ENCODE results near the gene POLR1A. TPM values are rescaled to one million over a fixed set of nuclear protein-coding genes. Genes with fewer than 3 reads are reported as not detected.

Gene POLR1A
- total RNA-seq, 6 donors from 2014 or later, result 12.0 to 25.8 (median 22.1) TPM

GRCh38 chr2:86023366-86023712 is 82.3 kb downstream of the POLR1A start:
- WGBS, 2 donors, result 80 to 97% methylated on average over 2 of the region's 2 CpGs
- H3K4me1 ChIP-seq, result peaks cover 0 to 10% (median 2%) of the 10 kb centered on the region in 4 donors
- H3K27ac ChIP-seq, result no peak overlapping the region
- no peaks in the 10 kb centered on the region for H3K9me3 ChIP-seq
- peaks cover 0 to 27% (median 23%) of the 10 kb centered on the region in 4 donors for H3K36me3 ChIP-seq
- ATAC-seq (ENCODE audit: low FRiP score in 2 of 2) (no peak), DNase-seq (no peak)
- H3K4me3 ChIP-seq, result no peak overlapping the region
- H3K27me3 ChIP-seq, result no peaks in the 10 kb centered on the region
- TF ChIP-seq, protein P1, sequence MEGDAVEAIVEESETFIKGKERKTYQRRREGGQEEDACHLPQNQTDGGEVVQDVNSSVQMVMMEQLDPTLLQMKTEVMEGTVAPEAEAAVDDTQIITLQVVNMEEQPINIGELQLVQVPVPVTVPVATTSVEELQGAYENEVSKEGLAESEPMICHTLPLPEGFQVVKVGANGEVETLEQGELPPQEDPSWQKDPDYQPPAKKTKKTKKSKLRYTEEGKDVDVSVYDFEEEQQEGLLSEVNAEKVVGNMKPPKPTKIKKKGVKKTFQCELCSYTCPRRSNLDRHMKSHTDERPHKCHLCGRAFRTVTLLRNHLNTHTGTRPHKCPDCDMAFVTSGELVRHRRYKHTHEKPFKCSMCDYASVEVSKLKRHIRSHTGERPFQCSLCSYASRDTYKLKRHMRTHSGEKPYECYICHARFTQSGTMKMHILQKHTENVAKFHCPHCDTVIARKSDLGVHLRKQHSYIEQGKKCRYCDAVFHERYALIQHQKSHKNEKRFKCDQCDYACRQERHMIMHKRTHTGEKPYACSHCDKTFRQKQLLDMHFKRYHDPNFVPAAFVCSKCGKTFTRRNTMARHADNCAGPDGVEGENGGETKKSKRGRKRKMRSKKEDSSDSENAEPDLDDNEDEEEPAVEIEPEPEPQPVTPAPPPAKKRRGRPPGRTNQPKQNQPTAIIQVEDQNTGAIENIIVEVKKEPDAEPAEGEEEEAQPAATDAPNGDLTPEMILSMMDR (IDR thresholded peaks at IDR 0.05), result no peak
- TF ChIP-seq POLR2AphosphoS5 (IDR thresholded peaks at IDR 0.05), result no peak
- no peak for TF ChIP-seq EP300 (IDR thresholded peaks at IDR 0.05)
- no peak for TF ChIP-seq POLR2A (IDR thresholded peaks at IDR 0.05)

GRCh38 chr2:86022661-86023365 is 82.9 kb downstream of the POLR1A start:
- no peak overlapping the region for H3K4me3 ChIP-seq
- peaks cover 0 to 22% (median 18%) of the 10 kb centered on the region in 4 donors for H3K36me3 ChIP-seq
- WGBS, 2 donors, result 90 to 92% methylated on average over 12 to 13 of the region's 13 CpGs
- TF ChIP-seq POLR2A (IDR thresholded peaks at IDR 0.05) (no peak), POLR2AphosphoS5 (IDR thresholded peaks at IDR 0.05) (no peak), EP300 (IDR thresholded peaks at IDR 0.05) (no peak)
- TF ChIP-seq, protein P1 (IDR thresholded peaks at IDR 0.05), result no peak
- ATAC-seq (ENCODE audit: low FRiP score in 2 of 2) (no peak), DNase-seq (no peak)
- no peaks in the 10 kb centered on the region for H3K27me3 ChIP-seq
- no peak overlapping the region for H3K27ac ChIP-seq
- no peaks in the 10 kb centered on the region for H3K9me3 ChIP-seq
- H3K4me1 ChIP-seq, result peaks cover 3 to 13% (median 6%) of the 10 kb centered on the region in 4 donors

- Histone ChIP-seq H3K27me3 (no peaks in the 10 kb centered on the region), H3K4me1 (peaks cover 5 to 21% (median 11%) of the 10 kb centered on the region in 4 donors), H3K4me3 (no peak overlapping the region), H3K27ac (peak overlapping the region in 1 of 4 donors; percentile 2), H3K36me3 (peaks cover 0 to 11% (median 6%) of the 10 kb centered on the region in 4 donors), H3K9me3 (no peaks in the 10 kb centered on the region)
- DNase-seq (no peak), ATAC-seq (ENCODE audit: low FRiP score in 2 of 2) (peak in 1 of 2 donors; percentile 12)
- WGBS, 2 donors, result 90 to 91% methylated on average over 10 to 12 of the region's 12 CpGs
- TF ChIP-seq, protein P1 (IDR thresholded peaks at IDR 0.05), result peak in 1 of 6 experiments; percentile 23
- TF ChIP-seq EP300 (IDR thresholded peaks at IDR 0.05), result no peak
These were observed 84.0 kb downstream of the POLR1A start for GRCh38 chr2:86021396-86022378.

DNA sequence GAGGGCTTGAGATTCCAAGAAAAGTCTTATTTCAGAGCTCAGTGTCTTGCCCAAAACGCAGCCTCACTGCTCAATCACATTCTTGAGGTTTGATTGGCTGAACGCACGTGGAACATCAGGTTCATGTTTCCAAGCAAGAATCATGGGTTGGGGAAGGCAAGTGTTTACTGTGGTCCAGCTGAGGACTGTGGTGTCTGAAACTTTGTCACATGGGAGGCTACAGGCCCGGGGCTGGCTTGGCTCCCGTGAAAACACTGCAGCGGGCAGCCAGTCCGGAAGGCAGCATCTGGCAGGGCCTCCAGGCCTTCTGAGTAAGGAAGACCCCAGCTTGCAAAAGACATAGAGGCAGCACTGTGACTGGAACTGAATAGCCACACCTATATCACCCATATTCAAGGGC is 84.7 kb downstream of the POLR1A start:
- H3K27ac ChIP-seq, result peak overlapping the region in 1 of 4 donors; percentile 2
- ATAC-seq (ENCODE audit: low FRiP score in 2 of 2) (peak in 1 of 2 donors; percentile 35), DNase-seq (no peak)
- 58 to 81% methylated on average over 7 of the region's 7 CpGs for WGBS, 2 donors
- no peak overlapping the region for H3K4me3 ChIP-seq
- H3K4me1 ChIP-seq, result peaks cover 5 to 18% (median 12%) of the 10 kb centered on the region in 4 donors
- no peaks in the 10 kb centered on the region for H3K9me3 ChIP-seq
- no peaks in the 10 kb centered on the region for H3K27me3 ChIP-seq
- H3K36me3 ChIP-seq, result peaks cover 0 to 4% (median 2%) of the 10 kb centered on the region in 4 donors
- TF ChIP-seq POLR2AphosphoS5 (IDR thresholded peaks at IDR 0.05) (peak in 1 of 2 donors; percentile 44), EP300 (IDR thresholded peaks at IDR 0.05) (no peak), POLR2A (IDR thresholded peaks at IDR 0.05) (no peak)
- TF ChIP-seq, protein P1 (IDR thresholded peaks at IDR 0.05), result no peak

All from upper lobe of left lung (tissue), 6 donors.